ENCODE measurements around the gene EPS8L3. TPM values are rescaled to one million over a fixed set of nuclear protein-coding genes. Genes with fewer than 3 reads are reported as not detected.

EPS8L3 gene
- total and polyA plus RNA-seq, 2 of the 8 experiments (the other 6 are each of a cell fraction or from before 2014, with no cell fraction given): not detected

- TF ChIP-seq GABPA (IDR thresholded peaks at IDR 0.05; ENCODE audit: borderline replicate concordance, insufficient read depth, low read length) (no peak), CEBPB (IDR thresholded peaks at IDR 0.05; ENCODE audit: low read depth, low read length) (no peak; the same call in 1 of the 2 replicates), YY1 (IDR thresholded peaks at IDR 0.05; ENCODE audit: low read depth, low read length) (0 out of 2 replicates have a peak, but pooled peaks have one; percentile 37), SUZ12 (IDR thresholded peaks at IDR 0.05; ENCODE audit: low read length) (no peak), EGR1 (IDR thresholded peaks at IDR 0.05; ENCODE audit: borderline replicate concordance, low read depth, low read length) (no peak), MAFK (IDR thresholded peaks at IDR 0.05; ENCODE audit: low read depth, low read length) (no peak), ASH2L (IDR thresholded peaks at IDR 0.05; ENCODE audit: low read length) (no peak), PHF8 (conservative IDR thresholded peaks at IDR 0.05; ENCODE audit: low read depth, low read length) (no peak), ATF2 (IDR thresholded peaks at IDR 0.05; ENCODE audit: low read length) (no peak), HDAC6 (IDR thresholded peaks at IDR 0.05; ENCODE audit: low read depth, low read length) (no peak), POLR2A (IDR thresholded peaks at IDR 0.05; ENCODE audit: control extremely low read depth in 1 of 2, low read depth in 2 of 2, low read length in 2 of 2) (no peak), NANOG (IDR thresholded peaks at IDR 0.05; ENCODE audit: insufficient read depth, low read depth, low read length, poor library complexity, severe bottlenecking) (no peak), SP2 (IDR thresholded peaks at IDR 0.05; ENCODE audit: low read length) (no peak), SAP30 (IDR thresholded peaks at IDR 0.05; ENCODE audit: insufficient read depth, insufficient replicate concordance, low read length) (no peak)
- TF ChIP-seq, protein P1, sequence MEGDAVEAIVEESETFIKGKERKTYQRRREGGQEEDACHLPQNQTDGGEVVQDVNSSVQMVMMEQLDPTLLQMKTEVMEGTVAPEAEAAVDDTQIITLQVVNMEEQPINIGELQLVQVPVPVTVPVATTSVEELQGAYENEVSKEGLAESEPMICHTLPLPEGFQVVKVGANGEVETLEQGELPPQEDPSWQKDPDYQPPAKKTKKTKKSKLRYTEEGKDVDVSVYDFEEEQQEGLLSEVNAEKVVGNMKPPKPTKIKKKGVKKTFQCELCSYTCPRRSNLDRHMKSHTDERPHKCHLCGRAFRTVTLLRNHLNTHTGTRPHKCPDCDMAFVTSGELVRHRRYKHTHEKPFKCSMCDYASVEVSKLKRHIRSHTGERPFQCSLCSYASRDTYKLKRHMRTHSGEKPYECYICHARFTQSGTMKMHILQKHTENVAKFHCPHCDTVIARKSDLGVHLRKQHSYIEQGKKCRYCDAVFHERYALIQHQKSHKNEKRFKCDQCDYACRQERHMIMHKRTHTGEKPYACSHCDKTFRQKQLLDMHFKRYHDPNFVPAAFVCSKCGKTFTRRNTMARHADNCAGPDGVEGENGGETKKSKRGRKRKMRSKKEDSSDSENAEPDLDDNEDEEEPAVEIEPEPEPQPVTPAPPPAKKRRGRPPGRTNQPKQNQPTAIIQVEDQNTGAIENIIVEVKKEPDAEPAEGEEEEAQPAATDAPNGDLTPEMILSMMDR (IDR thresholded peaks at IDR 0.05; ENCODE audit: control extremely low read depth in 1 of 3, insufficient read depth in 1 of 3, low read depth in 1 of 3, low read length in 3 of 3): peak; percentile 93 to 97 (median 95)
Observed at GRCh38 chr1:109773203-109773899, 9.6 kb upstream of the EPS8L3 start (continued).

Data from H1 (cell line).